AG04450 (cell line): Measurements from ENCODE around the gene TRAPPC6A. TPM values are rescaled to one million over a fixed set of nuclear protein-coding genes. Genes with fewer than 3 reads are reported as not detected.

ENCODE experiments used
- CTCF ChIA-PET: fragments of 300-600, 350-600 bp; formaldehyde crosslinking; extraction: SDS; loops from one replicate; lab custom pipeline; 2022; ENCODE audit warnings: antibody characterized with exemption, inconsistent platforms; lab: Charles Lee
- POLR2A ChIA-PET: fragments of 350-600 bp; formaldehyde crosslinking; extraction: SDS; loops from one replicate; lab custom pipeline; 2021; ENCODE audit warnings: antibody characterized with exemption, inconsistent platforms; lab: Yijun Ruan, JAX
- DNase-seq: peaks from one replicate; pipeline ENCODE4 v3.0.0-alpha.2; 2011; ENCODE audit warnings: low read depth, low spot score
- H3K27ac ChIP-seq: one replicate; pipeline ENCODE4 v1.5.1; 2012; ENCODE audit warnings: low read depth, low read length, control low read depth
- H3K27me3 ChIP-seq: one replicate; pipeline ENCODE4 v1.6.0; 2012; ENCODE audit warnings: low read length; ENCODE audit not compliant: control insufficient read depth, insufficient read depth
- H3K4me3 ChIP-seq: 2 replicates; pipeline ENCODE4 v1.5.1; 2011; ENCODE audit warnings: mild to moderate bottlenecking, low read depth, low read length, control low read depth
- H3K9me3 ChIP-seq: 2 replicates; pipeline ENCODE4 v1.5.1; 2012; ENCODE audit warnings: low read length; ENCODE audit not compliant: control insufficient read depth, insufficient read depth
- polyA plus RNA-seq: library from polyadenylated mRNA; depleted of rRNA; stranded (reverse); fragments of >200 nt; gene quantifications from 2 replicates; pipeline ENCODE4 v1.2.3, GENCODE V29; 2011
- TF ChIP-seq, protein P1 (sequence below): IDR thresholded peaks from 2 replicates; pipeline ENCODE4 v1.5.1; 2011; ENCODE audit warnings: low read depth, low read length, control low read depth, inconsistent platforms

TRAPPC6A gene
- polyA plus RNA-seq, 1 experiment: 5.8 TPM

DNA sequence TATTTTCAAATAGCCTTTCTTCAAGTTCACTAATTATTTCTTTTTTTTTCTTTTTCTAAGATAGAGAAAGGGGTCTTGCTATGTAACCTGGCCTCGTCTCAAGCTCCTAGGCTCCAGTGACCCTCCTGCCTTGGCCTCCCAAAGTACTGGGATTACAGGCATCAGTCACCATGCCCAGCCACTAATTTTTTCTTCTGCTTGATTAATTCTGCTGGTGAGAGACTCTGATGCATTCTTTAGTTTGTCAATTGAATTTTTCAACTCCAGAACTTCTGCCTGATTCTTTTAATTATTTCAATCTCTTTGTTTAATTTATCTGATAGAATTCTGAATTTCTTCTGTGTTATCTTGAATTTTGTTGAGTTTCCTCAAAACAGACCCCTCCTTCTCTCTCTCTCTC, 11.9 kb upstream of the TRAPPC6A start:
- Histone ChIP-seq H3K4me3 (no peak overlapping the region), H3K27me3 (no peaks in the 10 kb centered on the region), H3K27ac (no peak overlapping the region), H3K9me3 (peaks cover 3% of the 10 kb centered on the region; the same call in 1 of the 2 replicates)
- POLR2A ChIA-PET: no interaction called here
- TF ChIP-seq, protein P1, sequence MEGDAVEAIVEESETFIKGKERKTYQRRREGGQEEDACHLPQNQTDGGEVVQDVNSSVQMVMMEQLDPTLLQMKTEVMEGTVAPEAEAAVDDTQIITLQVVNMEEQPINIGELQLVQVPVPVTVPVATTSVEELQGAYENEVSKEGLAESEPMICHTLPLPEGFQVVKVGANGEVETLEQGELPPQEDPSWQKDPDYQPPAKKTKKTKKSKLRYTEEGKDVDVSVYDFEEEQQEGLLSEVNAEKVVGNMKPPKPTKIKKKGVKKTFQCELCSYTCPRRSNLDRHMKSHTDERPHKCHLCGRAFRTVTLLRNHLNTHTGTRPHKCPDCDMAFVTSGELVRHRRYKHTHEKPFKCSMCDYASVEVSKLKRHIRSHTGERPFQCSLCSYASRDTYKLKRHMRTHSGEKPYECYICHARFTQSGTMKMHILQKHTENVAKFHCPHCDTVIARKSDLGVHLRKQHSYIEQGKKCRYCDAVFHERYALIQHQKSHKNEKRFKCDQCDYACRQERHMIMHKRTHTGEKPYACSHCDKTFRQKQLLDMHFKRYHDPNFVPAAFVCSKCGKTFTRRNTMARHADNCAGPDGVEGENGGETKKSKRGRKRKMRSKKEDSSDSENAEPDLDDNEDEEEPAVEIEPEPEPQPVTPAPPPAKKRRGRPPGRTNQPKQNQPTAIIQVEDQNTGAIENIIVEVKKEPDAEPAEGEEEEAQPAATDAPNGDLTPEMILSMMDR: no peak
- DNase-seq: no peak
- CTCF ChIA-PET: no interaction called here

DNA sequence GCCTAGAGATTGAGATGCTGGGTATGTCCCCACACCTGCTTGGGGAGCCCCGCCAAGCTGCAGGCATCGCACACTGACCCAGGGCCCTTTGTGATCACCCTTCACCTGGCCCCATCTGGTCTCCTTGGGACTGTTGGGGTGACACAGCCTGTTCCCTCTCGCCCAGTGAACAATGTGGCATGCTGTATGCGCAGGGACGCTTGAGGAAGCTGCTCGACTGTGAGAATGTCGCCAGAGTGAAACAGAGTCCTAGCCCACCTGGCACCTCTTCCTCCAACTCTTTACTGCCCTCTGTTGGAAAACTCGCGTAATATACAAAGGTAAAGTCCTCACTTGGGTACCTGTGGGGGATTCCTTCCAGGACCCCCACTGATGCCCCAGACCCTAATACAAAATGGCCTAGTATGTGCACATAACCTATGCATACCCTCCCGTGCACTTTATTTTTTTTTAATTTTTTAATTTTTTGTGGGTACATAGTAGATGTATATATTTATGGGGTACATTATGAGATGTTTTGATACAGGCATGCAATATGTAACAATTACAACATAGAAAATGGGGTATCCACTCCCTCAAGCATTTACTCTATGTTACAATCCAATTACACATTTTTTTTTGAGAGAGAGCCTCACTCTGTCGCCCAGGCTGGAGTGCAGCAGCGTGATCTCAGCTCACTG, 9.5 kb upstream of the TRAPPC6A start:
- H3K27ac ChIP-seq: no peak overlapping the region
- ChIA-PET CTCF (interaction anchor here (0.8 kb wide), 1 partner anchor 10 kb away, joined by 3 read pairs; the partner anchor contains the start of gene TRAPPC6A), POLR2A (no interaction called here)
- TF ChIP-seq, protein P1: peak; percentile 38
- no peak overlapping the region for H3K4me3 ChIP-seq
- H3K9me3 ChIP-seq: peaks cover 3% of the 10 kb centered on the region; the same call in 1 of the 2 replicates
- H3K27me3 ChIP-seq: no peaks in the 10 kb centered on the region
- no peak for DNase-seq

DNA sequence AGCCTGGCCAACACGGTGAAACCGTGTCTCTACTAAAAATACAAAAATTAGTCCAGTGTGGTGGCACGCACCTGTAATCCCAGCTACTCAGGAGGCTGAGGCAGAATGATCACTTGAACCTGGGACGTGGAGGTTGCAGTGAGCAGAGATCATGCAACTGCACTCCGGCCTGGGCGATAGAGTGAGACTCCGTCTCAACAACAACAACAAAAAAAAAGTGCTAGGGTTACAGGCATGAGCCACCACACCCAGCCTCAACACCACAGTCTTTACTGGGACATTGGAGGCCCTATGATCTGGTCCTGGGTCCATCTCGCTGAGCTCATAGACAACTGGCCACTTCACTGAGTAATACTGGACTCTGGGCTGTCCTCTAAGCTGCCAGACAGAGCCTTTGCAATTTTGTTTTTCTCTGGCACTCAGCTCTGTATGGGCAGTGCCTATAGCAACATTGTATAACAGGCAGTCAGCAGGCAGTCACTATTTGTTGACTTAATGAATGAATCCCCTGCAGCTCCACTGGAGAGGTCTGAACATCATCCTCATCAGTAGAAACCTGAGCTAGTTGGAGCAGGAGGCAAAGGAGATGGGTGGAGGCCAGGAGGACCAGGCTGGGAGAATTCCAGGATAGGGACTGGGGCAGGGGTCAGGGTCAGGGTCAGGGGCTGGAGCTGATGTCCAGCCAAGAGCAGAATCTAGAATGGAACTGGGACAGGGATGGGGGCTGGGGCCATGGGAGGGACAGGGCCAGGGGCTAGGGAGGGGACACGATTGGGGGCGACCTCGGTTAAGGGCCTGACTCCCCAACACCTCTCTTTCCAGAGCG, 8.7 kb upstream of the TRAPPC6A start:
- Histone ChIP-seq H3K9me3 (peaks cover 3% of the 10 kb centered on the region; the same call in 1 of the 2 replicates), H3K4me3 (no peak overlapping the region), H3K27ac (no peak overlapping the region), H3K27me3 (no peaks in the 10 kb centered on the region)
- DNase-seq: no peak
- CTCF ChIA-PET: interaction anchor here (0.8 kb wide), 1 partner anchor 9 kb away, joined by 3 read pairs; the partner anchor contains the start of gene TRAPPC6A
- TF ChIP-seq, protein P1: no peak
- POLR2A ChIA-PET: no interaction called here

DNA sequence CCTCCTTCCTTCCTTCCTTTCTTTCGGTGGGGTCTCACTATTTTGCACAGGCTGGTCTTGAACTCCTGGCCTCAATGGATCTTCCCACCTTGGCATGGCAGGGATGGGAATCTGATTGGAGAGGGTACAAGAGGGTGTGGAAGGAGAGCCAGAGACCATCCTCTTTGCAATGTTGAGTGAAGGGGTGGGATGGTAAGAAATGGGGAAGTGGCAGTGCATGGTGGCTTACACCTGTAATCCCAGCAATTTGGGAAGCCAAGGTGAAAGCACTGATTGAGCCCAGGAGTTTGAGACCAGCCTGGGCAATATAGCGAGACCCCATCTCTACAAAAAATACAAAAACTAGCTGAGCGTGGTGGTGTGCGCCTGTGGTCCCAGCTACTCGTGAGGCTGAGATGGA, 6.1 kb upstream of the TRAPPC6A start:
- DNase-seq: no peak
- H3K4me3 ChIP-seq: no peak overlapping the region
- H3K9me3 ChIP-seq: no peaks in the 10 kb centered on the region
- H3K27ac ChIP-seq: no peak overlapping the region
- POLR2A ChIA-PET: interaction anchor here (0.5 kb wide), 1 partner anchor 163 kb away, joined by 6 read pairs; no protein-coding TSS in a partner anchor
- TF ChIP-seq, protein P1: no peak
- CTCF ChIA-PET: interaction anchor here (3.2 kb wide), 1 partner anchor 155 kb away, joined by 8 read pairs; no protein-coding TSS in a partner anchor
- no peaks in the 10 kb centered on the region for H3K27me3 ChIP-seq
